ENCODE data around the gene SPTBN1. TPM values are rescaled to one million over a fixed set of nuclear protein-coding genes. Genes with fewer than 3 reads are reported as not detected.

SPTBN1 gene
- total and polyA plus RNA-seq, 2 of the 13 experiments (the other 11 are each of a cell fraction or from before 2014, with no cell fraction given), result 123 to 299 TPM

DNA sequence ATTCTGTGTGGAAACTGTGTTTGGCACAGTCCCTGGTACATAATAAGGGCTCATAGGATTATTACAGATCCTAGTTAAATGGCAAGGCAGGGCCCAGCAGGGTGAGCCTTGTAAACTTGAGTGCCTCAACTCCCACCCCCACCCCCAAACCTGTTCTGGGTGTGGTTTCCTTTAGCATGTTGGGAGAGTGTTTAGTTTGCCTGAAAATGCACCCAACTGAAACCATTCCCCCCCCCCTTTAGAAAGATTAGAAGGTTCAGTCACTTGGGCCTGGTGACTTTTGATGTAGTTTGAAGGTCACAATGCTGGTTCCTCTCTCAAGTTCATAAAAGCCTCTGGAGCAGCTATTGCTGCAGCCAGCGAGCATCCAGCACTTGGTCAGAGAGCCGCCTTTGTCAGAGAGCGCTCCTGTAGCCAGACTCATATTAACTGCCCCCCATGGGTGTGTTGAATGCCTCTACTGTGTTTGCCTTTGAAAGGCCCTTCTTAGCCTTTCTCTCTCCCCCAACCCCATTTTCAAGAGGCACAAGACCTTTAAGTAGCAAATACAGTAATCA, 113.7 kb downstream of the SPTBN1 start:
- Histone ChIP-seq H3K4me3 (replicated peaks in 1 of 3; ENCODE audit: insufficient read depth in 1 of 3, low read depth in 2 of 3, low read length in 3 of 3) (peak overlapping the region in 1 of 3 experiments; percentile 9; a peak in 1 of 6 replicates), H2AFZ (ENCODE audit: low read length) (no peak overlapping the region), H3K27me3 (ENCODE audit: control insufficient read depth in 1 of 2, insufficient read depth in 2 of 2, low read length in 2 of 2) (no peaks in the 10 kb centered on the region), H3K4me2 (ENCODE audit: low read depth, low read length) (peak overlapping the region; percentile 75), H3K4me1 (ENCODE audit: insufficient read depth, low read length) (peaks cover 98% of the 10 kb centered on the region), H3K27ac (ENCODE audit: extremely low read length, insufficient read depth, low read length) (peak overlapping the region; percentile 76), H3K9ac (ENCODE audit: insufficient read depth, low read depth, low read length) (peak overlapping the region; percentile 27; the same call in 1 of the 2 replicates), H3K36me3 (replicated peaks in 1 of 2; ENCODE audit: control insufficient read depth in 1 of 2, insufficient read depth in 2 of 2, low read length in 2 of 2) (peaks cover 4 to 24% of the 10 kb centered on the region in 2 experiments), H4K20me1 (ENCODE audit: insufficient read depth, low read length) (peaks cover 99% of the 10 kb centered on the region), H3K9me3 (ENCODE audit: low read length) (no peaks in the 10 kb centered on the region), H3K79me2 (ENCODE audit: insufficient read depth, low read length) (peaks cover 100% of the 10 kb centered on the region)
- WGBS (ENCODE audit: low lambda C conversion rate), result 73% methylated on average over 3 of the region's 3 CpGs
- no TSS peak for BruUV-seq (replicated peaks)
- CTCF ChIA-PET (ENCODE audit: low intra/inter-chr PET ratio, low total read pairs), result no interaction called here
- POLR2A ChIA-PET, result interaction anchor here (1.4 to 8.8 kb wide), 4 partner anchors 9 to 60 kb away, joined by 3 to 108 read pairs (median 5); no protein-coding TSS in a partner anchor
- intact Hi-C loops (cut with micrococcal nuclease; ENCODE audit: unreplicated experiment), result loop anchor here (5.0 kb wide), 1 partner anchor 113 kb away; the partner anchor contains the start of gene SPTBN1
- FAIRE-seq (no peak), DNase-seq (ENCODE audit: low spot score) (no peak), ATAC-seq (no peak)
- in situ Hi-C loops (cut with HindIII; ENCODE audit: extremely low pct_ligation_motif_present, low pct_unique_long_range_greater_than_20kb), result no loop called here
- TF ChIP-seq ZNF775 (CRISPR knock-in tag; IDR thresholded peaks at IDR 0.05; ENCODE audit: borderline replicate concordance), result no peak
- TF ChIP-seq ZBTB33 (CRISPR knock-in tag; IDR thresholded peaks at IDR 0.05), result no peak
- TF ChIP-seq, protein P1, sequence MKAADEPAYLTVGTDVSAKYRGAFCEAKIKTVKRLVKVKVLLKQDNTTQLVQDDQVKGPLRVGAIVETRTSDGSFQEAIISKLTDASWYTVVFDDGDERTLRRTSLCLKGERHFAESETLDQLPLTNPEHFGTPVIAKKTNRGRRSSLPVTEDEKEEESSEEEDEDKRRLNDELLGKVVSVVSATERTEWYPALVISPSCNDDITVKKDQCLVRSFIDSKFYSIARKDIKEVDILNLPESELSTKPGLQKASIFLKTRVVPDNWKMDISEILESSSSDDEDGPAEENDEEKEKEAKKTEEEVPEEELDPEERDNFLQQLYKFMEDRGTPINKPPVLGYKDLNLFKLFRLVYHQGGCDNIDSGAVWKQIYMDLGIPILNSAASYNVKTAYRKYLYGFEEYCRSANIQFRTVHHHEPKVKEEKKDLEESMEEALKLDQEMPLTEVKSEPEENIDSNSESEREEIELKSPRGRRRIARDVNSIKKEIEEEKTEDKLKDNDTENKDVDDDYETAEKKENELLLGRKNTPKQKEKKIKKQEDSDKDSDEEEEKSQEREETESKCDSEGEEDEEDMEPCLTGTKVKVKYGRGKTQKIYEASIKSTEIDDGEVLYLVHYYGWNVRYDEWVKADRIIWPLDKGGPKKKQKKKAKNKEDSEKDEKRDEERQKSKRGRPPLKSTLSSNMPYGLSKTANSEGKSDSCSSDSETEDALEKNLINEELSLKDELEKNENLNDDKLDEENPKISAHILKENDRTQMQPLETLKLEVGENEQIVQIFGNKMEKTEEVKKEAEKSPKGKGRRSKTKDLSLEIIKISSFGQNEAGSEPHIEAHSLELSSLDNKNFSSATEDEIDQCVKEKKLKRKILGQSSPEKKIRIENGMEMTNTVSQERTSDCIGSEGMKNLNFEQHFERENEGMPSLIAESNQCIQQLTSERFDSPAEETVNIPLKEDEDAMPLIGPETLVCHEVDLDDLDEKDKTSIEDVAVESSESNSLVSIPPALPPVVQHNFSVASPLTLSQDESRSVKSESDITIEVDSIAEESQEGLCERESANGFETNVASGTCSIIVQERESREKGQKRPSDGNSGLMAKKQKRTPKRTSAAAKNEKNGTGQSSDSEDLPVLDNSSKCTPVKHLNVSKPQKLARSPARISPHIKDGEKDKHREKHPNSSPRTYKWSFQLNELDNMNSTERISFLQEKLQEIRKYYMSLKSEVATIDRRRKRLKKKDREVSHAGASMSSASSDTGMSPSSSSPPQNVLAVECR (CRISPR knock-in tag; IDR thresholded peaks at IDR 0.05; ENCODE audit: borderline replicate concordance), result peak; percentile 29; the same call in 1 of the 2 replicates
- 0 out of 2 replicates have a peak, but pooled peaks have one; percentile 15 for TF ChIP-seq ZFP62 (CRISPR knock-in tag; IDR thresholded peaks at IDR 0.05)
- TF ChIP-seq ZNF605 (CRISPR knock-in tag; IDR thresholded peaks at IDR 0.05), result 0 out of 2 replicates have a peak, but pooled peaks have one; percentile 30
- peak; percentile 50 for TF ChIP-seq SALL1 (CRISPR knock-in tag; IDR thresholded peaks at IDR 0.05)
- TF ChIP-seq LCORL (IDR thresholded peaks at IDR 0.05), result no peak
- 0 out of 2 replicates have a peak, but pooled peaks have one; percentile 19 for TF ChIP-seq LCORL (CRISPR knock-in tag; IDR thresholded peaks at IDR 0.05)
- no peak for TF ChIP-seq AFF4 (CRISPR knock-in tag; IDR thresholded peaks at IDR 0.05)
- TF ChIP-seq RARG (CRISPR knock-in tag; IDR thresholded peaks at IDR 0.05; ENCODE audit: low read depth), result no peak
- TF ChIP-seq ZBTB38 (CRISPR knock-in tag; IDR thresholded peaks at IDR 0.05), result peak; percentile 33; the same call in 1 of the 2 replicates
- TF ChIP-seq, protein P2, sequence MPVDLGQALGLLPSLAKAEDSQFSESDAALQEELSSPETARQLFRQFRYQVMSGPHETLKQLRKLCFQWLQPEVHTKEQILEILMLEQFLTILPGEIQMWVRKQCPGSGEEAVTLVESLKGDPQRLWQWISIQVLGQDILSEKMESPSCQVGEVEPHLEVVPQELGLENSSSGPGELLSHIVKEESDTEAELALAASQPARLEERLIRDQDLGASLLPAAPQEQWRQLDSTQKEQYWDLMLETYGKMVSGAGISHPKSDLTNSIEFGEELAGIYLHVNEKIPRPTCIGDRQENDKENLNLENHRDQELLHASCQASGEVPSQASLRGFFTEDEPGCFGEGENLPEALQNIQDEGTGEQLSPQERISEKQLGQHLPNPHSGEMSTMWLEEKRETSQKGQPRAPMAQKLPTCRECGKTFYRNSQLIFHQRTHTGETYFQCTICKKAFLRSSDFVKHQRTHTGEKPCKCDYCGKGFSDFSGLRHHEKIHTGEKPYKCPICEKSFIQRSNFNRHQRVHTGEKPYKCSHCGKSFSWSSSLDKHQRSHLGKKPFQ (CRISPR knock-in tag; IDR thresholded peaks at IDR 0.05; ENCODE audit: insufficient replicate concordance), result no peak
